Lower leg skin (tissue), 4 donors: Measurements from ENCODE around the gene NRXN3. TPM values are rescaled to one million over a fixed set of nuclear protein-coding genes. Genes with fewer than 3 reads are reported as not detected.

Source experiments
- DNase-seq, 2 donors: peaks; one replicate each; pipeline ENCODE4 v3.0.0-alpha.2; 2019; ENCODE audit warnings: low spot score in 2 of 2
- H3K4me3 ChIP-seq: fragments of 200-600 bp; sonication (generic); 2 replicates; pipeline ENCODE4 v1.5.1; 2017; ENCODE audit warnings: mild to moderate bottlenecking, low read depth; ENCODE audit not compliant: poor library complexity, severe bottlenecking
- CTCF ChIP-seq, 3 donors: fragments of 450-650 bp; IDR thresholded peaks; one replicate each; pipeline ENCODE4 v1.5.1; 2016; ENCODE audit warnings: antibody characterized with exemption in 3 of 3, mild to moderate bottlenecking in 3 of 3, moderate library complexity in 2 of 3
- POLR2A ChIP-seq, 2 donors: fragments of 450-650 bp; IDR thresholded peaks; one replicate each; pipeline ENCODE4 v1.6.1; 2016 to 2017; ENCODE audit warnings: antibody characterized with exemption in 2 of 2, mild to moderate bottlenecking in 1 of 2, moderate library complexity in 1 of 2
- WGBS, 2 donors: methylation state at CpG; one replicate each; pipeline ENCODE4 v1.1.5; 2018; 5-methylcytosine and 5-hydroxymethylcytosine counted together
- intact Hi-C: fragments of 100-400 bp; cut with DNase I; formaldehyde crosslinking; loops from one replicate; pipeline ENCODE4 v1.15.0; 2023; ENCODE audit warnings: low total_unique reads
- total RNA-seq, 4 donors: library from RNA; depleted of rRNA; stranded (reverse); fragments of >200 nt; gene quantifications; one replicate each; pipeline ENCODE4 v1.1.0, GENCODE V29; 2016

Gene NRXN3
- total RNA-seq, 4 donors from 2014 or later = 0.61 to 2.4 (median 1.7) TPM

- WGBS, 2 donors = 15 to 24% methylated on average over 1 of the region's 1 CpG
- TF ChIP-seq CTCF (IDR thresholded peaks at IDR 0.05) (no peak), POLR2A (IDR thresholded peaks at IDR 0.05) (no peak)
- no peak overlapping the region for H3K4me3 ChIP-seq
- intact Hi-C loops = no loop called here
- DNase-seq = no peak
Observed at GRCh38 chr14:79500489-79500888, 1330.3 kb downstream of the NRXN3 start.

- no peak overlapping the region for H3K4me3 ChIP-seq
- no peak for TF ChIP-seq POLR2A (IDR thresholded peaks at IDR 0.05)
- TF ChIP-seq CTCF (IDR thresholded peaks at IDR 0.05) = no peak
- intact Hi-C loops = no loop called here
- DNase-seq = no peak
- WGBS, 2 donors = 44 to 48% methylated on average over 3 of the region's 3 CpGs
Observed at GRCh38 chr14:79502136-79502750, 1332.1 kb downstream of the NRXN3 start.

DNA sequence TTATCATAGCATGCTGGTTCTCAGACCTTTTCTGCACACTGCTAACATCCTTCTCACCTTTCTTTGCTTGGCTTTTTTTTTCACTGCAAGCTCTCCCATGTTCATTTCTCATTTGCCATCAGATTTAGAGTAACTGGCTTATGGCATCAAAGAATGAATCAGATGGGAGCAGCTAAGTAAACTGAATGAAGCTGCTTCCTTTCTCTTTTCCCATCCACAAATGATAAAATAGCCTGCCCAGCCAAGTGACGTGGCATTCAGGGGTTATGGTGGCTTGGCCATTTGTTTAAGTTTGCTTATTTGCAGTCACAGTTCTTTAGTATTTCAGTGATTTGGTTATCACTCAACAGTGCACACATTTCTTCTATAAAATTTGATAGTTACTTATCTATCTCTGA is 1332.6 kb downstream of the NRXN3 start:
- intact Hi-C loops = no loop called here
- WGBS, 2 donors = 67 to 78% methylated on average over 1 of the region's 1 CpG
- TF ChIP-seq CTCF (IDR thresholded peaks at IDR 0.05) (no peak), POLR2A (IDR thresholded peaks at IDR 0.05) (no peak)
- no peak for DNase-seq
- no peak overlapping the region for H3K4me3 ChIP-seq

DNA sequence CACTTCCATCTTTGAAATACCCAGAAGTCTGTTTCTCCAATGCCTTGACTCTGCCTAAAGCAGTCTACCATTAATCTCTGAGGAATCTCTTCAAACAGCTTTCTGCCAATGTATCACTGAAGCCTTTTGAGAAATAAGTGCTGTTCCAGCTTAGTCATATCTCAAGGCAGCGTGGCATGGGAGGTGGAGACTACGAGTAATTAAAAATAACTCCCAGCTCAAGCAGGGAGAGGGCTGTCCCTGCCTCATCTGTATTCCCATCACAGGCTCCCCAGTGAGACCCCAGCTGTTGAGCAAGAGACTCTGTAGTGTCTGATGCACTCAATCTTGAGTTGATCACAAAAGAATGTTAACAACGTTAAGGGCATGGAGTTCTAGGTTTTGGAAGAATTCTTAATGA is 1340.5 kb downstream of the NRXN3 start:
- WGBS, 2 donors = 31 to 39% methylated on average over 3 of the region's 3 CpGs

GRCh38 chr14:79511146-79511545 is 1341.0 kb downstream of the NRXN3 start:
- no peak for DNase-seq
- no peak for TF ChIP-seq POLR2A (IDR thresholded peaks at IDR 0.05)
- no peak for TF ChIP-seq CTCF (IDR thresholded peaks at IDR 0.05)
- H3K4me3 ChIP-seq = no peak overlapping the region
- intact Hi-C loops = no loop called here
- 81 to 88% methylated on average over 3 of the region's 3 CpGs for WGBS, 2 donors

More for the DNA sequence above, 1340.5 kb downstream of the NRXN3 start:
- TF ChIP-seq CTCF (IDR thresholded peaks at IDR 0.05) (no peak), POLR2A (IDR thresholded peaks at IDR 0.05) (no peak)
- no peak for DNase-seq
- intact Hi-C loops = no loop called here
- no peak overlapping the region for H3K4me3 ChIP-seq

GRCh38 chr14:79513446-79513845 is 1343.3 kb downstream of the NRXN3 start:
- intact Hi-C loops = no loop called here
- 41 to 56% methylated on average over 1 of the region's 1 CpG for WGBS, 2 donors
- no peak for DNase-seq
- no peak overlapping the region for H3K4me3 ChIP-seq
- TF ChIP-seq POLR2A (IDR thresholded peaks at IDR 0.05) (no peak), CTCF (IDR thresholded peaks at IDR 0.05) (no peak)
